Activated effector memory CD4-positive, alpha-beta T cell treated with Interleukin-2 at 50 U/mL for 16 hours (primary cell): ENCODE measurements around the gene DKK1.
"Not testable (repeated sequence)": the region's sequence is repeated elsewhere in the genome, so short reads cannot be mapped to it uniquely, and the experiment has no call there.

Source experiments
- DNase-seq: peaks from one replicate; pipeline ENCODE4 v3.0.0-alpha.2; 2020

The DKK1 gene

GRCh38 chr10:52318136-52318701, 4.1 kb downstream of the DKK1 start:
- DNase-seq: no peak

- no peak for DNase-seq
Measured at GRCh38 chr10:52318822-52319464, 4.9 kb downstream of the DKK1 start.

GRCh38 chr10:52319926-52320325, 5.8 kb downstream of the DKK1 start:
- no peak for DNase-seq

- no peak for DNase-seq
Measured at GRCh38 chr10:52322323-52322722, 8.2 kb downstream of the DKK1 start.

- no peak for DNase-seq
Measured at GRCh38 chr10:52322936-52323335, 8.9 kb downstream of the DKK1 start.

GRCh38 chr10:52326382-52326781, 12.3 kb downstream of the DKK1 start:
- no peak for DNase-seq

- DNase-seq: no peak
Measured at GRCh38 chr10:52331638-52332364, 17.7 kb downstream of the DKK1 start.

GRCh38 chr10:52332815-52333214, 18.7 kb downstream of the DKK1 start:
- DNase-seq: no peak

- DNase-seq: no peak
Measured at GRCh38 chr10:52334595-52334994, 20.5 kb downstream of the DKK1 start.

GRCh38 chr10:52335665-52336064, 21.6 kb downstream of the DKK1 start:
- DNase-seq: no peak

GRCh38 chr10:52337225-52337624, 23.1 kb downstream of the DKK1 start:
- DNase-seq: no peak

- DNase-seq: no peak
Measured at GRCh38 chr10:52343439-52343838, 29.4 kb downstream of the DKK1 start.

- no peak for DNase-seq
Measured at GRCh38 chr10:52346394-52347326, 32.6 kb downstream of the DKK1 start.

GRCh38 chr10:52347327-52347667, 33.2 kb downstream of the DKK1 start:
- no peak for DNase-seq

GRCh38 chr10:52348037-52348564, 34.0 kb downstream of the DKK1 start:
- no peak for DNase-seq

GRCh38 chr10:52351914-52352330, 37.8 kb downstream of the DKK1 start:
- DNase-seq: no peak

GRCh38 chr10:52353205-52353604, 39.1 kb downstream of the DKK1 start:
- no peak for DNase-seq

- DNase-seq: no peak
Measured at GRCh38 chr10:52353960-52354394, 39.9 kb downstream of the DKK1 start.

- no peak for DNase-seq
Measured at GRCh38 chr10:52357971-52358370, 43.9 kb downstream of the DKK1 start.

- no peak for DNase-seq
Measured at GRCh38 chr10:52359441-52359840, 45.4 kb downstream of the DKK1 start.

GRCh38 chr10:52365547-52366432, 51.7 kb downstream of the DKK1 start:
- not testable (repeated sequence) for DNase-seq
